Cardiac muscle cell (in vitro differentiated cells and primary cell): Measurements from ENCODE around the gene NDUFAF8. TPM values are rescaled to one million over a fixed set of nuclear protein-coding genes. Genes with fewer than 3 reads are reported as not detected.
A peak's percentile ranks its signal among the peaks of the same experiment; 100 is the strongest.

Source experiments
- DNase-seq, 2 donors: peaks; one replicate each; pipeline versions ENCODE4 v3.0.0 to v3.0.0-alpha.2; 2010 to 2017; ENCODE audit warnings: low read depth in 1 of 2, low spot score in 1 of 2
- H3K27ac ChIP-seq: fragments of 200-600 bp; sonication (generic); 2 replicates; pipeline ENCODE4 v1.5.1; 2016
- H3K27me3 ChIP-seq: fragments of 200-600 bp; sonication (generic); 2 replicates; pipeline ENCODE4 v1.6.0; 2016; ENCODE audit warnings: control low read depth
- H3K36me3 ChIP-seq: fragments of 200-600 bp; sonication (generic); 2 replicates; pipeline ENCODE4 v1.5.1; 2016; ENCODE audit warnings: control low read depth
- H3K4me1 ChIP-seq: fragments of 200-600 bp; sonication (generic); 2 replicates; pipeline ENCODE4 v1.8.1; 2017; ENCODE audit warnings: low read depth, mild to moderate bottlenecking, mixed run types
- H3K4me3 ChIP-seq: fragments of 200-600 bp; sonication (generic); 2 replicates; pipeline ENCODE4 v1.5.1; 2016; ENCODE audit warnings: mild to moderate bottlenecking
- H3K9me3 ChIP-seq: fragments of 200-600 bp; sonication (generic); 2 replicates; pipeline ENCODE4 v1.5.1; 2017; ENCODE audit warnings: low read depth, mild to moderate bottlenecking, control low read depth
- CTCF ChIP-seq: IDR thresholded peaks from 2 replicates; pipeline ENCODE4 v1.5.1; 2012; ENCODE audit warnings: low read depth, mild to moderate bottlenecking, low read length
- polyA plus RNA-seq: library from polyadenylated mRNA; unstranded; fragments of >200 nt; fragmentation: Nextera tagmentation; extraction: Ambion mirVana; gene quantifications from 2 replicates; pipeline ENCODE4 v1.2.1, GENCODE V29; 2016
- total RNA-seq: library from RNA; depleted of rRNA; stranded (reverse); fragments of >200 nt; gene quantifications from 2 replicates; pipeline ENCODE4 v1.2.3, GENCODE V29; 2016

NDUFAF8 gene
- total RNA-seq (52.3 and 67.4 TPM in 2 replicates), polyA plus RNA-seq (112 and 142 TPM in 2 replicates)

GRCh38 chr17:81238815-81239713 is at the start of gene NDUFAF8, which contains the start of gene TEPSIN:
NDUFAF8 (plus strand) TSS chr17:81239318; CDS start chr17:81239364, 46 bp downstream.
TEPSIN (minus strand) TSS chr17:81239055; CDS start chr17:81239033, 22 bp downstream.
- DNase-seq: peak; percentile 99 to 100
- H3K9me3 ChIP-seq: no peaks in the 10 kb centered on the region
- H3K27me3 ChIP-seq: no peaks in the 10 kb centered on the region
- peak within 1 kb of the TSS; percentile 84 for H3K27ac ChIP-seq
- H3K4me1 ChIP-seq: peaks cover 16% of the 10 kb centered on the region
- H3K36me3 ChIP-seq: no peaks in the 10 kb centered on the region
- peak within 1 kb of the TSS; percentile 85 for H3K4me3 ChIP-seq
- no peak for TF ChIP-seq CTCF

- DNase-seq: peak; percentile 7 to 56
- no peak for TF ChIP-seq CTCF
- Histone ChIP-seq H3K36me3 (no peaks in the 10 kb centered on the region), H3K4me1 (no peaks in the 10 kb centered on the region), H3K27me3 (no peaks in the 10 kb centered on the region), H3K9me3 (no peaks in the 10 kb centered on the region), H3K27ac (no peak overlapping the region), H3K4me3 (no peak overlapping the region)
Observed at GRCh38 chr17:81189670-81190530, 49.2 kb upstream of the NDUFAF8 start.

GRCh38 chr17:81190591-81190990 is 48.5 kb upstream of the NDUFAF8 start:
- Histone ChIP-seq H3K4me3 (no peak overlapping the region), H3K27me3 (no peaks in the 10 kb centered on the region), H3K9me3 (no peaks in the 10 kb centered on the region), H3K36me3 (no peaks in the 10 kb centered on the region), H3K4me1 (no peaks in the 10 kb centered on the region), H3K27ac (no peak overlapping the region)
- no peak for DNase-seq
- no peak for TF ChIP-seq CTCF

GRCh38 chr17:81191116-81191515 is 48.0 kb upstream of the NDUFAF8 start:
- no peaks in the 10 kb centered on the region for H3K9me3 ChIP-seq
- no peaks in the 10 kb centered on the region for H3K27me3 ChIP-seq
- no peak overlapping the region for H3K4me3 ChIP-seq
- no peak for TF ChIP-seq CTCF
- H3K4me1 ChIP-seq: no peaks in the 10 kb centered on the region
- DNase-seq: no peak
- no peak overlapping the region for H3K27ac ChIP-seq
- H3K36me3 ChIP-seq: no peaks in the 10 kb centered on the region

- H3K4me3 ChIP-seq: no peak overlapping the region
- no peaks in the 10 kb centered on the region for H3K27me3 ChIP-seq
- H3K36me3 ChIP-seq: no peaks in the 10 kb centered on the region
- H3K4me1 ChIP-seq: no peaks in the 10 kb centered on the region
- no peak overlapping the region for H3K27ac ChIP-seq
- DNase-seq: no peak
- TF ChIP-seq CTCF: no peak
- no peaks in the 10 kb centered on the region for H3K9me3 ChIP-seq
Observed at GRCh38 chr17:81191646-81192045, 47.5 kb upstream of the NDUFAF8 start.
